RCC 7860 (cell line): ENCODE data around the gene ADPRHL1.

ENCODE experiments used
- DNase-seq: peaks from one replicate; pipeline ENCODE4 v3.0.0-alpha.2; 2015; ENCODE audit warnings: low spot score
- FAIRE-seq: peaks from 2 replicates; lab custom pipeline; 2012; peaks lifted over from hg19 to GRCh38; lab: Jason Lieb, UNC

The ADPRHL1 gene

DNA sequence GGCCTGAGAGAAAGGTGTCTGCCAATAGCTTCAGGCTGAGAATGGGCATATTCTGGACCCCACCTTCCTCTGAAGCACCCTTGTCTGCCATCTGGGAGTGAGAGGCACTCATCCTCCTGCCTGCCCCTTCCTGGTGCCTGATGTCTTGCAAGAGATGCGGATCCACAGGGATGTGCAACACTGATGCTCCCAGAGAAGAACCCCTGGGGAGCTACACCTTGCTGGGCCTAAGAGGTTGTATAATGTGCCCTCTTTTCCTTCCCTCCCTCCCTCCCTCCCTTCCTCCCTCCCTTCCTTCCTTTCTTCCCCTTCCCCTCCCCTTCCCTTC is 34.6 kb downstream of the ADPRHL1 start:
- FAIRE-seq (no peak), DNase-seq (no peak)

DNA sequence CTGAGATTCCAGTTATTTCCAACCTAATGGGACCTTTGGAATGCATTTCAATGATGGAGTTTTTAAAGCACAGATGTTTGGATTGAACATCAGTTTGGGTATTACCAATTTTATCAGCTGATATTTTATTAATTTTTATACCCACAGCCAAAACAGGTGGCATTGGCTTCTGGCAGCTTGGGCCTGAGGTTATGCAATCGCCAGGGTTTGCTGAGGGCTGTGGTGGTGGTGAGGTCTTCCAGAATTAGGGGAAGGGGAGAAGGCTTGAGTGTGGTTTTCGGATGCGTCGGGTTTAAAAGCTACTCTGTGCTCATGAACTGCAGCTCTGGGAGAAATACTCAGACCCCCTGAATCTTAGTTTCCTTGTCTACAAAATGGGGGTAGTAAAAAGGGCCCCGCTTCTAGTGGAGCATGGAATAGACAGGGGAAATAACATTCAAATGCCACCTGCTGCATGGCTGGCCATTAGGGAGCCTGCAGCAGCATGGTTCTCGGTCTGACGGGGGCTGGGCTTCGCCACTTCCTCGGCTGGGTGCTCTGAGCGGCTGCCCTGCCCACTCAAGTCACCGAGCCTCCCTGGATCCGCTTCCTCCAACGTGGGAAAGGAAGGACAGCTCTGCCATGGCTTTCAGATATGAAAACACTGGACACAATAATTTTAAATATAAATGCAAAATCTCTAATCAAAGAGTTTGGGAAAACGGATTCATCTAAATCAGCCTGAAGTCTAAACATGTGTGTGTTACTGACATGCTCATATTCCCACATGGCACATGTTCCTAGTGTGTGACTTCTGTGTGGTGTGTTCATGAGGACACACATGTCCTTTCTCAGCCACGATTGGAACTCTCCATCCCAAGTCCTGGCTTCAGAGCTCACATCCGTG is 35.2 kb downstream of the ADPRHL1 start:
- FAIRE-seq = no peak
- DNase-seq = no peak

DNA sequence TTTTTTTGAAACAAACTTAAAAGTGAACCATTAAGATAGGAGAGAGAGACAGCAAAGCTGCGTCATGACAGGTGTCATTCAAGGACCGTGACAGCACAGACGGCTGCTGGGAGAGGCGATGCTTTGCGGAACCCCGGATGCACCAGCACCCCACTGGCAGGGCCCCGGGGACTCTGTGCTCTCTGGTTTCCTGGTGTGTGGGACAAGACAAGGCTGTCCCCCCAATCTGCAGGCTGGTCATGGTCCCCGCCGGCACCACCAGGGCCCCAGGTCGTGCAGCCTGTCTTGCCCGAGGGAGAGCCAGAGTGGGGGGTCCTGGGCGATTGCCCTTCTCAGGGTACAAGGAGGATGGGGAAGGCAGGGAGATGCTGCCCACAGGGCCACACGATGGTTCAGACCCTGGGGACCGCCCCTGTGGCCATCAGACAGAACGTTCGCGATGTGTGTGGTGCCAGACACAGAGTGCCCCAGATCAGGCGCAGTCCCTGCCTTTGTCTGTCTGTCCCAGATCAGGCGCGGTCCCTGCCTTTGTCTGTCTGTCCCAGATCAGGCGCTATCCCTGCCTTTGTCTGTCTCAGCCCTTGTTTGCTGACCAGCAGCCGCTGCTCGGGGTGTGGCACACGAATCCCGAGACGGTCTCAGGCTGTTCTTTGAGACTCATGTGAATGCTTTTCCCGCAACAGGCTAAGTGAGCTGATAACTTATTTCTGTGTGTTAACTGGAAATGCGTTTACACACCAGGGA is 36.1 kb downstream of the ADPRHL1 start:
- DNase-seq (no peak), FAIRE-seq (no peak)

DNA sequence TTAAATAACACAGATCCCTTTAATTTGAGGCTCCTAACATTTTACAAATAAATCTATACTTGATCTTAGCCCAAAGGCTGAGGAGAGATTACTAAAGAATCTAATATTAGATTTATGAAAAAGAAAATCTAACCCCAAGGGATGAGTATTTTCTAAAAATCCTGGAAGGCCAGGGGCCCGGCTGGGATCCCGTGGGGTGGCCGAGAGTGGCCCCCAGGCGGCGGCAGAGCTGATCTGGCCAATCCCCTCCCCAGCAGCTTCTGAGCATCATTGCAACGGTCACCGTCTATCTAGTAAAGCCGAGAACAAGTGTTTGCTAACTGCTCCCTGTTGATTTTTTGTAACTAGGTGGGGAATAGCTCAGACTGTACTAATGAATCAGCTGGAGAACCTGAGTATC is 37.5 kb downstream of the ADPRHL1 start:
- FAIRE-seq (no peak), DNase-seq (no peak)

DNA sequence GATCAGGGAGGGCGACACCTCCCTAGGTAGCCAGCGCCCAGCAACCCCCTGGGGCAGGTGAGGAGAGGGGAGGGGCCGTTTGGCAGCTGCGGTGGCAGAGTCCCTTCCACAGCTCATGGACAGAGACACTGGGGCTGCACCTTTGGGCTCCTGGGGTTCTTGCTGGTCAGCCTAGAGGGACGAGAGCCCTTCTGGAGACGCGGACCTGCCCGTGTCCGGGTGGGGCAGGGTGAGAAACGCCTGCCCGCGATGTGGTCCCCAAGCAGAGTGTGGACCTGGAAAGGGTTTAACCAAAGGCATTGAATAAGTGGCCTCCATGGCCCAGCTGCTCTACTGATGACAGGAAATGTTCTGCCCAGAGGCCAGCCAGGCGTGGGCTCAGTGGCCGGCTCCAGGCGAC is 38.3 kb downstream of the ADPRHL1 start:
- FAIRE-seq (no peak), DNase-seq (no peak)

DNA sequence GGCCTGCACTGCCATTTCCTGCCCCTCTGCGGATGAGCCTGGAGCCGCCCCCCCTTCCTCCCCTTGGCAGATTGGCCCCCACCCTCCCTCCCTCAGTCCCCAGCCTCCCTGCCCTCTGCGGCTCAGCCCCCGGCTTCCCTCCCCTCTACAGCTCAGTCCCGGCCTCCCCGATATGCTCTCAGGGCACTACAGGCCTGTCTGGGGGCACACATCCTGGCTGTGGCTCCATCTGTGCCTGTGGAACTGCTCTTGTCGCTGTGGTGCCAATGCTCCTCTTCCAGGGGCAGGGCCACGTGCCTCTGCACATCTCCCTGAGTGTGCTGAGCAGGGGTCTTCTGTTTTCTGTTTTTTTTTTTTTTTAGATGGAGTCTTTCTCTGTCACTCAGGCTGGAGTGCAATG is 39.0 kb downstream of the ADPRHL1 start:
- DNase-seq (no peak), FAIRE-seq (no peak)

DNA sequence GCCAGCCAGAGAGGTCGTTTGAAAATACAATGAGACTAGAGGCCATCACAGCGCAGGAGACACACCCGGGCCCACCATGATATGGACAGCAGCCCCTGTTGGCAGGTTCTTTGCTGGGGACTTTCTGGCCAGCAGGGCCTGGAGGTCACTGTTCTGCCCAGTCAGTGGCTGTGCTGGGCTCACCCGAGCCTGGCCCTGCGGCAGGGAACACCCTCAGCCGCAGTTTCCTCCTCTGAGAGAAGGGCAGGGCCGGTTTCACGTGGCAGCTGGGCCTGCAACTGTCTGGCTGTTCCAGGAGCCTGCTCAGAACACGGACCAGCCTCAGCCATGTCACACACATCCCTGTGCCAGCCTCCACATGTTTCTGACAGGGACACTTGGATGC is 39.4 kb downstream of the ADPRHL1 start:
- no peak for DNase-seq
- FAIRE-seq = no peak

DNA sequence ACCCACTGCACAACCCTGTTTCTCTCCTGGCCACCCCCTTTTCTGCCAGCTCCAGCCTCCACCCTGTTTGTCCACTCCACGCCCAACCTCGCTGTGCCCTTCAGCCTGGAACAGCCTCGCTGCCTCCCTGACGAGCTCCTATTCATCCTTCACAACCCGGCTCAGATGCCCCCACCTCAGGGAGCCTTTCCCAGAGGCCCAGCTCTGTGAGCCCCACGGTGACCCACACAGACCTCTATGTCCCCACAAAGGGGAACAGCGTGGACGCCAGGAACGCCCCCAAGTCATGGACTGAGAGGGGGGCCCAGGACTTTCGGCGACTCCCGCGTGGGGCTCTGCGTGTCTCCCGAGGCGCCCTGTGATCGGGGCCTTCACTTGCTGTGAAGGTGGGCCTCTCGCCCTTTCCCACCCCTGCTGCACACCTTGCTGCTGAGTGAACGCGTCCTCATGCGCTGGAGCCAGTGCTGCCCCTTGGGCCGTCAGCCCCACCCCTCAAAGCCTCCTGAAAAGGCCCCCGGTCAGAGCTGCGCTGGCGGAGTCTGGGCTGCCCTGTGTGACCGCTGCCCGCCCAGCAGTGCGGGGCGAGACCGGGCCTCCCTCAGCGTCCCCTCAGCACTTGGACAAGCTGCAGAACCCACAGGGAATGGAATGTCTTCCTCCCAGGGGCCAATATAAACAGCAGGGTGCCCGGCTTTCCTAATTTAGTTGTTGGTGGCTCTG is 40.0 kb downstream of the ADPRHL1 start:
- DNase-seq (no peak), FAIRE-seq (no peak)

DNA sequence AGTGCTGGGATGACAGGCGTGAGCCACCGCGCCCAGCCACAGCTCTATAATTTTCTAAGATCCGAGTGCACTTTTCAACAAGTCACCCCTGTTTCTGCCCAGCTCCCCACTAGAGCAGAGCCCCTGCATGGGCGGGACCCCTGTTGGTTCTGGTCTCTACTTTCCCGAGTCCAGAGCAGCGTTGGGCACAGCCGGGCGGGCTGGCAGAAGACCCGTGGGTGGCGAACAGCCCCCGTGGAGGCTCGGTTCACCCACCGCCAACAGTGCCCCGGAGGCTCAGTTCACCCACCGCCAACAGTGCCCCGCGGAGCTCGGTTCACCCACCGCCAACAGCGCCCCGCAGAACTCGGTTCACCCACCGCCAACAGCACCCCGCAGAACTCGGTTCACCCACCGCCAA is 40.8 kb downstream of the ADPRHL1 start:
- DNase-seq (no peak), FAIRE-seq (no peak)

DNA sequence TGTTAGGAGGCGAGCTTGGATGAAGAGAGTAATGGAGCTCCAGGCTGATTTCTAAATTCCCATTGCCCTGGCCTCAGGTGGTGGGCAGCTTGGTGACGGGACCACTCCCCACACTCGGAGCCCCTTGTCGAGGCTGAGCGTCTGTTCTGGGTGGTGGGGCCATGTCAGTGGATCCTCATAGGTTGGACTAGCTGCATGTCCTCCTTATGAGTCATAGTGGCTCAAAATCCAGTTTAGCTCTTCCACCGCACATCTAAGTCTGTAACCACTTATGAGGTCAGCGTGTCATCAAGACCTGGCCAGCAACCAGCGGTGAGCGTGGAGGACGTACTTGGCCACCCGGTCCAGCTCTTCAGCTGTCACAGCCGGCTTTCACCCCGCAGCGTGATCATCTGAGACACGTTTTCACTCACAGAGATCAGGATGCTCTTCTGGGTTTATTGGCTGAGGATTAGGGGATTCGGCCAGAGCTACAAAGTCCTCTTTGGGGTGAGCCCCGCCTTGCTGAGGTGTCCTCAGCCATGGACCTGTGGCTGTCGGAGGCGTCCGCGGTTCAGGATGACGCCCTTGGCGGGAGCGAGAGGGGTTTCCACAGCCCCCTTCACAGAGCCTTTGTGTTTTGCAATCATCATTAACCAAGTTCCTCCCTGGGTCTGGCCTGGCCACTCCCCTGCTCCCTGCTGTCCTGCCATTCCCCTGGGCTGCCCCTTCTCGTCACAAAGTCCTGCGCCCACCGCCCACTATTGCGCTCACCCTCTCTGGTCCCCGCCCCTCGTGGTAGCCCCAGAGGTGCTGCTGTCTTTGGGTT is 41.9 kb downstream of the ADPRHL1 start:
- no peak for FAIRE-seq

DNA sequence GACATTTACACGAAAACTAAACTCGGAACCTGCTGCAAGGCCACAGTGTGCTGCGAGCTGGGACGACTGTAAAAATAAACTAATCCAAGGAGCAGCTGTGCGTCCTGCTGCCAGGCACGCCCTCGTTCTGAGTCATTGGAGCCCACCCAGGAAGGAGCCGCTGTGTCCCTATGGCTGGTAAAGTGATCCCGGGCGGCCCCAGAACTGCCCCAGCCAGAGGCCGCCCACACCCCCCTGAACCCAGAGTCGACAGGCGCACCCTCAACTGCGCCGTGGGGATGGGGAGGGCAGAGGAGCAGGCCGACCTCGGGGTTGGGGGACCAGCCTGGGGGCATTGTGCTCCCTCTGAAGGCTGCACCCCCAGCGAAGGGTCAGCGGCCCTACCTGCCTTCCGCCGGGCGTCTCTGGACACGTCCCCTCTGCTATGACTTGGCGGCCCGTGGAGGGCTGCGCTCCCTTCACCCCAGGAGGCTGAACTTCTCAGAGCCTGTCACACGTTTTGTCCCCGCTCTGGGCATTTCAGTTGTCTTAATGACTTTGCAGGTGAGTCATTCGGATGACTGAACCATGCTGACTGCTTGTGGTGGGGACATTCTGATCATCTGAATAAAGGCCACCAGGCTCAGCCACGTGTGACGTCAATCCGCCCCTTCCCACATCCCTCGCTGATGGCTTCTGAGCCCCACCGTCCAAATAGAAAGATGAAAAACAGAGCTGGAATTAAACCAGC is 42.7 kb downstream of the ADPRHL1 start:
- DNase-seq = peak; percentile 98
- FAIRE-seq = peak; percentile 92

More for the DNA sequence above, 41.9 kb downstream of the ADPRHL1 start:
- DNase-seq = peak; percentile 98

DNA sequence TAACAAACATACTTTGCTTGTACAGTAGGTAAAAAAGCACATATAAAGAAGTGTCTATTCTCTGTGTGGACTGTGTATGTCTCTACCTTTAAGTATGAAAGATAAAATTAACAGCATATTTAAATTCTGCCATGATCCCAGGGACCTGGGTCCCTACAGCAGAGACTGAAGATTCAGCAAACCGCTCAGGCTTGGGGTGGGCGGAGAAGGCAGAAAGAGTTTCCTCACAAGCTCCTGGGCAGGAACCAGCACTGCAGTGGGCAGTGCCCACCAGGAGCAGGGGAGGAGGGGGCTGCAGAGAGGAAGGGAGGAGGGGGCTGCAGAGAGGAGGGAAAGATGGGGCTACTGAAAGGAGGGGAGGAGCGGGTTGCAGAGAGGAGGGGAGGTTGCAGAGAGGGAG is 44.7 kb downstream of the ADPRHL1 start:
- no peak for DNase-seq
- FAIRE-seq = no peak

DNA sequence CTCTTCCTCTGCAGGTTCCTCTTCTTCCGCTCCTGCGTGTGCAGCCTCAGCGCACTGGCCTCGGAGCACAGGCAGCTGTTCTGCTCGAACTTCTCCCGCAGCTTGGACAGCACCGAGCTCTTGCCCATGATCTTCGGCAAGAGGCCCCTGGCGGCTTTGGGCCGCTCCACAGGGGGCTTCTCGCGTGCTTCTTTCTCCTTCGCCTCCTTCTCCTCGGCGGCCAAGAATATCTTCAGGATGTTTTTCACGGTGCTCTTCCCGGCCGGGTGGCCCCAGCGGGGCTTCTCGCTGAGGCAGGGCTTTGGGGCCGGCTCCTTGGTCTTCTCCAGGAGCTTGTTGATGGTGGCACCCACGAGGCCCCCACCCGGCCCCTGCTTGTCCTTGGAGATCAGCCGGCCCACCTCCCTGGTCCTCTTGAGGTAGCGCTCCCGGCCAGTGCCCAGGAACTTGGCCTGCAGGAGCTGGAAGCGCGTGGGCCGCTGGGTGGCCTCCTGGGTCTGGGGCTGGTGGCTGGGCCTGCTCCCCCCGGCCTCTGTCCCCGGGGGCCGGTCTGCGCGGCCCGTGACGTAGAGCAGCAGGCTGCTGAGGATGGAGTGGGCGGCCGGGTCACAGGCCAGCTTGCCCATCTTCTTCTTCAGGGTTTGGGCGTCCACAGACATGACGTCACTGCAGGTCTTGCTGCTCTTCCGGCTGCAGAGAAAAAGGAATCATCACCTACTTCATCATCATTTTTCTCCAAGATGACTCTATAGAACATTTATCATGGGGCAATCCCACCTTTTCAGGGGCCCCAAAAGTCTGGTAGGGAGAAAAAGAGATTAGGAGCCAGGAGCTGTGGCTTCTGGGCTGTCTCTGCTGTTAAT is 45.5 kb downstream of the ADPRHL1 start:
- FAIRE-seq = no peak
- DNase-seq = no peak

DNA sequence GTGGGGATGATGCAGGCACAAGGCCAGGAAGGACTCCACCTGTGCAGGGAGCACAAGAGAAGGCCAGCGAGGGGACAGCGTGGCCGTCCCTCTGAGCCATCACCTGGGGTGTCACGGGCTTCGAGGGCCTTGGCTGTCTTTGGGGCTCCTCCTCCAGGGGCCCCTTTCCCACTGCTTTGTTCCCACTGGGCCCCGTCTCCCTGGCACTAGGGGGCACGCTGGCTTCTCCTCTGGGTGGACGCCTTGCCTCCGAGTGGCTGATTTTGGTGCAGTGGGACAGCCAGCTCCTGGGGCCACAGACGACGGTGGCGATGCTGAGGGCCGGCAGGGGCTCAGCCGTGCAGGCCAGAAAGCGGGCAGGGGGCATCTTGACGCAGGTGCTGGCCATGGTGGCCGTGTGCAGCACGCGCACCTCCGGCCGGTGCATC is 46.2 kb downstream of the ADPRHL1 start:
- DNase-seq (no peak), FAIRE-seq (no peak)

DNA sequence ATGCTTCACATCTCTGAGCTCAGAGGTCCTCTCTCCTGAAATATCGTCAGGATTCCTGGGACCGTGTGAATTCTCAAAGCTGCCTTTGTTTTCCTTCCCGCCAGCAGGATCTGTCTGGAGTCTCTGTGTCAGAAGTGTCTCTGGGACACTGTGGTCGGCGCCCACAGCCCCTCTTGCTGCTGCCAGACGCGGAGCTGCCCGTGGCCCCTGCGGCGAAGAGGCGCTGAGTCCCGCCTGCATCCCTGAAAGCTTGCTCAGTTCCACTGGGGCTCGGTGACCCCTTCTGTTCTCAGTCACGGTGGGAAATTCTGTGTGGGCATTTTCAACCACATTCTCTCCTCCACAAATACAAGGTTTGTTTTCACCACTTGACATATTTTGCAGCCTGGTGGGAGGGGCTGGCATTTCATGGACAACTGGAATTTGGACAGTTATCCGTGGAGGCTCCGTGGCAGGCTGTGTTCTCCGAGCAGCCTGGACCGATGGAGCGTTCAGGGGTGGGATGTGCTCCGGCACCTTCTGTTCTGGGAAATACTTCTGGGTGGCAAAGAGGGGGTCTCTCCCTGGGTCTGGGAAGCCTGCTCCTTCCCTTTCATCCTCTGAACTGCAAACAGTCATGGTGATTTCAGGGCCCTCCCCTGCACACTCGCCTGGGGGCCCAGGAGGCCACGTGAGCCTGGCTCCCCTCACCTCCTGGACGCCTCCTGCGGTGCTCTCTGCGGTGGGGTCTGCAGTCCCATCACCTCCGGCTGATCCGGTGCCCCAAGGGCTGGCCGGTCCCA is 46.8 kb downstream of the ADPRHL1 start:
- FAIRE-seq = no peak
- no peak for DNase-seq

DNA sequence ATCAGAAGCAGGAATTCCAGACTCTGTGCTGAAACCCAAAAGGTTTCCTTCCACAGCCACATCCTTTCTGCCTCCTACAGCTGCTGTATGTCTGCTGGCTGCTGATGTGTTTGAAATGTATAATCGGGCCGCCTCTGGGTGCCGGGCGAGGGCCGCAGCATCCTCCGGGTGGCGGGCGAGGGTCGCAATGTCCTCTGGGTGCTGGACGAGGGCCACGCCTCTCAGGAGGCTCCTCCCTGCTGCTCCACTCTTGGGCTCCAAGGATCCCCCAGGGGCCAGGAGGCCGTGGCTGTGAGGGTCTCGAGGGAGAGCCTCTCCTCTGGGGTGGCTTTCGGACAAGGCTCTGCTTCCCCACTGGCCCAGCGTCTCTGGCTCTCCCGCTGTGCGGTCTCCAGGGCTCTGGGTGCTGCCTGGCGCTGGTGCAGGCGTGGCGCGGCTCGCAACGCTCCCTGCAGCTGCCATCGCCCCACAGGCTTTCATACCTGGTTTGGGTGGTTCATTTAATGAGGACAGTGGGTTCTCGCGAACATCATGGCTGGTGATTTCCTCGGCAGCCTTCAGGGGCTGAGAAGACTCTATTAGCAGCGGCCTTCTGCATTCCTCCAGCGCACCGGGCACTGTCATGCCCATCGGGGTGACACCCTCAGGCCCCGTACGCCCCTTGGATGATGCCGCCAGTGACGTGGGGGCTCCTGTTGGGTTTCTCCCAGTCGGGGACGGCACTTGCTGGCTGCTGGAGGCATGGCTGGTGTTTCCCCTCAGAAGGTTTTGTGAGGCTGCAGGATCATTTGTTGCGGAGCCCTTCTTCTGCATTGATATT is 47.6 kb downstream of the ADPRHL1 start:
- no peak for FAIRE-seq
- DNase-seq = no peak

DNA sequence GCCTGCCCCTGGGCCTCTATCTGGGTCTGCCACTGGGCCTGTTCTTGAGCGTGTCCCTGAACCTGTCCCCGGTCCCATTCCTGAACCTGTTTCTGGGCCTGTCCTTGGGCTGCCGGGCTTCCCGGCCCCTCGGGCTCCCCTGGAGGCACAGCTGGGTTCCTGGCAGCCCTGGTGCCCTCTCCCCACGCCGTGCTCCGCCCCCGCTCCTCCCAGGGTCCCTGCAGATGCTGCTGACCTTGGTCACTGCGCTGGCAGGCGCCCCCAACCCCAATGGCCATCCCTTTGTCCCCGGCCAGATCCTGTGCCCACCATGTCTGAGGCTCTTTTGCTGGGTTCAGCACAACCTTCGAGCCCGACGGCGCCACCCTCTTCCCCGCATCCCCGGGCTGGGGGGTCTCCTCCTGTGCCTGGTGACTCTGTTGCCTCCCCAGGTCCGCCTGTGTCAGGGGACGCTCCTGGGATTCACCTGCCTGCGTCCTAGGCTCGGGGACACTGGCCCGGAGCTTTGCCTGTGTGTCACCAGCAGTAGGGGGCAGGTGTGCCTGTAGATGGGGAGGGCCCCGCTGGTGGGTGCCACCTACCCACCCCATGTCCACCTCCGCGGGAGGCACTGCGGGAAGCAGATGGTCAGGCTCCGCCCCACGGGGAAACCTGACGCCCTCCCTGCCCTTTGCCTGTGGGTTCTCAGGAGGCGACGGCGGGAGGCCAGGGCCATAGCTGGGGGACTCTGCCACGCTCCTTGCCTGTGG is 48.4 kb downstream of the ADPRHL1 start:
- FAIRE-seq (no peak), DNase-seq (no peak)
